Stimulated activated CD8-positive, alpha-beta memory T cell treated with anti-CD3 and anti-CD28 coated beads, Interleukin-15, amount 100 ng/mL, for 1 hour (primary cell): ENCODE data around the gene CTSK.
"Not testable (repeated sequence)": the region's sequence is repeated elsewhere in the genome, so short reads cannot be mapped to it uniquely, and the experiment has no call there.

Experiments used
- DNase-seq: peaks from one replicate; pipeline ENCODE4 v3.0.0-alpha.2; 2020; ENCODE audit warnings: low read depth

CTSK gene

GRCh38 chr1:150805899-150806298, 2.2 kb downstream of the CTSK start:
- DNase-seq, result no peak

- DNase-seq, result no peak
Measured at GRCh38 chr1:150804671-150805070, 3.4 kb downstream of the CTSK start.

GRCh38 chr1:150799089-150799488, 9.0 kb downstream of the CTSK start:
- no peak for DNase-seq

- no peak for DNase-seq
Measured at GRCh38 chr1:150798525-150798924, 9.5 kb downstream of the CTSK start.

GRCh38 chr1:150796374-150796773, 11.7 kb downstream of the CTSK start:
- no peak for DNase-seq

GRCh38 chr1:150793778-150794177, 14.3 kb downstream of the CTSK start:
- not testable (repeated sequence) for DNase-seq

- no peak for DNase-seq
Measured at GRCh38 chr1:150793221-150793620, 14.8 kb downstream of the CTSK start.

GRCh38 chr1:150791585-150791984, 16.5 kb downstream of the CTSK start:
- no peak for DNase-seq

GRCh38 chr1:150789396-150789795, 18.7 kb downstream of the CTSK start:
- no peak for DNase-seq

- DNase-seq, result no peak
Measured at GRCh38 chr1:150788946-150789345, 19.1 kb downstream of the CTSK start.

- no peak for DNase-seq
Measured at GRCh38 chr1:150787455-150787854, 20.6 kb downstream of the CTSK start.

GRCh38 chr1:150780510-150780909, 27.6 kb downstream of the CTSK start:
- DNase-seq, result no peak

GRCh38 chr1:150778409-150778808, 29.7 kb downstream of the CTSK start:
- DNase-seq, result no peak

- no peak for DNase-seq
Measured at GRCh38 chr1:150777544-150777943, 30.5 kb downstream of the CTSK start.

GRCh38 chr1:150775931-150776505, 32.0 kb downstream of the CTSK start:
- not testable (repeated sequence) for DNase-seq

GRCh38 chr1:150775276-150775675, 32.8 kb downstream of the CTSK start:
- DNase-seq, result no peak

GRCh38 chr1:150772326-150772725, 35.7 kb downstream of the CTSK start:
- DNase-seq, result no peak

- DNase-seq, result not testable (repeated sequence)
Measured at GRCh38 chr1:150767704-150768103, 40.4 kb downstream of the CTSK start.

- DNase-seq, result not testable (repeated sequence)
Measured at GRCh38 chr1:150765977-150766301, 42.1 kb downstream of the CTSK start.

GRCh38 chr1:150765296-150765976, 42.6 kb downstream of the CTSK start, which contains the start of gene CTSS:
Gene CTSS, minus strand, starts transcription at chr1:150765778. Its CDS starts 1,015 bp downstream, at chr1:150764763.
- no peak for DNase-seq

GRCh38 chr1:150764617-150765101, 43.4 kb downstream of the CTSK start:
- DNase-seq, result no peak

GRCh38 chr1:150763018-150763417, 45.0 kb downstream of the CTSK start:
- no peak for DNase-seq

- no peak for DNase-seq
Measured at GRCh38 chr1:150762552-150762951, 45.5 kb downstream of the CTSK start.

- DNase-seq, result no peak
Measured at GRCh38 chr1:150761801-150762200, 46.3 kb downstream of the CTSK start.
